ENCODE data around the gene CDCP1.

Gene CDCP1

DNA sequence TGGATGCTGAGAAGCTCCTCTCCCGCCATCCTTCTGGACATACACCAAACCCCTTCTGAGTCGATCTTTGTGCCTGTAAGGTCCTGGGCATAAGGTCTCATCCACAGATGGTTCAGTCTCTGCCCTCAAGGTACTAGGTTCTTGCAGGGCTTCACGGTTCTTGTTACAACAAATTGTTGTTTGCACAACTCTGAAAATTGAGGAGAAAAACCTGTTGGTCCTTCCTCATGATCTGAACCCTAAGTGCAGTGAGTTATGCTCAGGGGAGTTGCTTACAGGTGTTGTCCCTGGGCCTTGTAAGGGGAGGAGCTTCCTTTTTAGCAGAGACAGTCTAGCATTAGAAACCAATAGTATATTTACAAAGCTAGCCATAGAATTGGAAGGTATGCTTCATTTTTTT is 15.7 kb downstream of the CDCP1 start:
- H3F3A ChIP-seq (ENCODE audit: insufficient read depth), result no peaks in the 10 kb centered on the region
- no peaks in the 10 kb centered on the region for H3K79me2 ChIP-seq (ENCODE audit: insufficient read depth, low read length)
- no peaks in the 10 kb centered on the region for H3K9me2 ChIP-seq (replicated peaks; ENCODE audit: insufficient read depth, low read length)
- H3K27me3 ChIP-seq (ENCODE audit: low read length), result no peaks in the 10 kb centered on the region
- no peak overlapping the region for H2AFZ ChIP-seq (ENCODE audit: low read depth, low read length, severe bottlenecking)
- no peak overlapping the region for H3K9ac ChIP-seq (ENCODE audit: low read length)
- TF ChIP-seq, protein P1, sequence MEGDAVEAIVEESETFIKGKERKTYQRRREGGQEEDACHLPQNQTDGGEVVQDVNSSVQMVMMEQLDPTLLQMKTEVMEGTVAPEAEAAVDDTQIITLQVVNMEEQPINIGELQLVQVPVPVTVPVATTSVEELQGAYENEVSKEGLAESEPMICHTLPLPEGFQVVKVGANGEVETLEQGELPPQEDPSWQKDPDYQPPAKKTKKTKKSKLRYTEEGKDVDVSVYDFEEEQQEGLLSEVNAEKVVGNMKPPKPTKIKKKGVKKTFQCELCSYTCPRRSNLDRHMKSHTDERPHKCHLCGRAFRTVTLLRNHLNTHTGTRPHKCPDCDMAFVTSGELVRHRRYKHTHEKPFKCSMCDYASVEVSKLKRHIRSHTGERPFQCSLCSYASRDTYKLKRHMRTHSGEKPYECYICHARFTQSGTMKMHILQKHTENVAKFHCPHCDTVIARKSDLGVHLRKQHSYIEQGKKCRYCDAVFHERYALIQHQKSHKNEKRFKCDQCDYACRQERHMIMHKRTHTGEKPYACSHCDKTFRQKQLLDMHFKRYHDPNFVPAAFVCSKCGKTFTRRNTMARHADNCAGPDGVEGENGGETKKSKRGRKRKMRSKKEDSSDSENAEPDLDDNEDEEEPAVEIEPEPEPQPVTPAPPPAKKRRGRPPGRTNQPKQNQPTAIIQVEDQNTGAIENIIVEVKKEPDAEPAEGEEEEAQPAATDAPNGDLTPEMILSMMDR (IDR thresholded peaks at IDR 0.05; ENCODE audit: insufficient read depth, low read length, poor library complexity, severe bottlenecking), result no peak
- no peak for TF ChIP-seq EZH2phosphoT487 (conservative IDR thresholded peaks at IDR 0.05; ENCODE audit: low read length)
- no peak overlapping the region for H3K4me2 ChIP-seq (ENCODE audit: low read depth, low read length, poor library complexity, severe bottlenecking)
- no peak overlapping the region for H3K4me3 ChIP-seq (ENCODE audit: insufficient read depth, low read length, poor library complexity, severe bottlenecking)
- H3K36me3 ChIP-seq (ENCODE audit: low read length), result no peaks in the 10 kb centered on the region
- no peak overlapping the region for H3K27ac ChIP-seq (ENCODE audit: low read depth, low read length)
- H4K20me1 ChIP-seq (ENCODE audit: low read depth, low read length), result no peaks in the 10 kb centered on the region
- no peaks in the 10 kb centered on the region for H3K9me3 ChIP-seq (ENCODE audit: insufficient read depth, low read length)

DNA sequence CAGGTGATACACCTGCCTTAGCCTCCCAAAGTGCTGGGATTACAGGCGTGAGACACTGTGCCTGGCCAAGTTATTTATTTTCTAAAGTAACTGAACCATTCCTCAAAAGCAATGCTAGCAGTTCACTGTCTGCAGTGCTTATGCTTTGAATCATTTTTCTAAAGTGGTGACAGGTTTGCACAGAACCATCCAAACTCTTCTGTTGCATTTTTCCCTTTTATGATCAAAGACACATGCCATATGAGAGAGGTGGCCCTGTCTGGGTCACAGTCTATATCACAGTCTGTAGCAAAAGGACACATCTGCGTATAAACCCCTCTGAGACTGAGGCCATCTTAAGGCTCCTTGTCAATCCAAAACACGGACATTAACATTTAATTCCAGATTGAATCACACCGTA is 17.2 kb downstream of the CDCP1 start:
- no peaks in the 10 kb centered on the region for H3K9me3 ChIP-seq (ENCODE audit: insufficient read depth, low read length)
- no peak overlapping the region for H3K27ac ChIP-seq (ENCODE audit: low read depth, low read length)
- H3K79me2 ChIP-seq (ENCODE audit: insufficient read depth, low read length), result no peaks in the 10 kb centered on the region
- no peaks in the 10 kb centered on the region for H3K27me3 ChIP-seq (ENCODE audit: low read length)
- H3F3A ChIP-seq (ENCODE audit: insufficient read depth), result no peaks in the 10 kb centered on the region
- H2AFZ ChIP-seq (ENCODE audit: low read depth, low read length, severe bottlenecking), result no peak overlapping the region
- no peak overlapping the region for H3K4me3 ChIP-seq (ENCODE audit: insufficient read depth, low read length, poor library complexity, severe bottlenecking)
- H3K9me2 ChIP-seq (replicated peaks; ENCODE audit: insufficient read depth, low read length), result no peaks in the 10 kb centered on the region
- no peak overlapping the region for H3K4me2 ChIP-seq (ENCODE audit: low read depth, low read length, poor library complexity, severe bottlenecking)
- H4K20me1 ChIP-seq (ENCODE audit: low read depth, low read length), result no peaks in the 10 kb centered on the region
- H3K36me3 ChIP-seq (ENCODE audit: low read length), result no peaks in the 10 kb centered on the region
- H3K9ac ChIP-seq (ENCODE audit: low read length), result no peak overlapping the region
- TF ChIP-seq, protein P1 (IDR thresholded peaks at IDR 0.05; ENCODE audit: insufficient read depth, low read length, poor library complexity, severe bottlenecking), result no peak
- TF ChIP-seq EZH2phosphoT487 (conservative IDR thresholded peaks at IDR 0.05; ENCODE audit: low read length), result no peak

GRCh38 chr3:45127130-45127822 is 18.9 kb downstream of the CDCP1 start:
- H3K27ac ChIP-seq (ENCODE audit: low read depth, low read length), result no peak overlapping the region
- no peak overlapping the region for H3K4me2 ChIP-seq (ENCODE audit: low read depth, low read length, poor library complexity, severe bottlenecking)
- H3K9me3 ChIP-seq (ENCODE audit: insufficient read depth, low read length), result no peaks in the 10 kb centered on the region
- no peak overlapping the region for H3K4me3 ChIP-seq (ENCODE audit: insufficient read depth, low read length, poor library complexity, severe bottlenecking)
- no peaks in the 10 kb centered on the region for H3F3A ChIP-seq (ENCODE audit: insufficient read depth)
- no peaks in the 10 kb centered on the region for H3K79me2 ChIP-seq (ENCODE audit: insufficient read depth, low read length)
- H3K27me3 ChIP-seq (ENCODE audit: low read length), result no peaks in the 10 kb centered on the region
- H3K9ac ChIP-seq (ENCODE audit: low read length), result no peak overlapping the region
- H2AFZ ChIP-seq (ENCODE audit: low read depth, low read length, severe bottlenecking), result no peak overlapping the region
- no peaks in the 10 kb centered on the region for H3K9me2 ChIP-seq (replicated peaks; ENCODE audit: insufficient read depth, low read length)
- no peaks in the 10 kb centered on the region for H3K36me3 ChIP-seq (ENCODE audit: low read length)
- no peak for TF ChIP-seq EZH2phosphoT487 (conservative IDR thresholded peaks at IDR 0.05; ENCODE audit: low read length)
- TF ChIP-seq, protein P1 (IDR thresholded peaks at IDR 0.05; ENCODE audit: insufficient read depth, low read length, poor library complexity, severe bottlenecking), result no peak
- no peaks in the 10 kb centered on the region for H4K20me1 ChIP-seq (ENCODE audit: low read depth, low read length)
